GM23248 (cell line): ENCODE measurements around the gene DOK4. TPM values are rescaled to one million over a fixed set of nuclear protein-coding genes. Genes with fewer than 3 reads are reported as not detected.

ENCODE experiments used
- DNase-seq: peaks from one replicate; pipeline ENCODE4 v3.0.0-alpha.2; 2015
- H2AFZ ChIP-seq: fragments of 200-600 bp; sonication (generic); 2 replicates; pipeline ENCODE4 v1.6.1; 2016; ENCODE audit warnings: antibody characterized with exemption
- H3F3A ChIP-seq: fragments of 200-600 bp; sonication (generic); 2 replicates; pipeline ENCODE4 v1.6.1; 2016; ENCODE audit warnings: mild to moderate bottlenecking, antibody characterized with exemption, mixed run types; ENCODE audit not compliant: insufficient read depth
- H3K27ac ChIP-seq: fragments of 200-600 bp; sonication (generic); 2 replicates; pipeline ENCODE4 v1.5.1; 2016; ENCODE audit warnings: mild to moderate bottlenecking
- H3K27me3 ChIP-seq: fragments of 200-600 bp; sonication (generic); replicated peaks from 2 replicates; pipeline ENCODE4 v1.6.1; 2016; ENCODE audit warnings: mild to moderate bottlenecking; ENCODE audit not compliant: insufficient read depth
- H3K36me3 ChIP-seq: fragments of 200-600 bp; sonication (generic); 2 replicates; pipeline ENCODE4 v1.6.1; 2016; ENCODE audit warnings: low read depth, mild to moderate bottlenecking
- H3K4me1 ChIP-seq: fragments of 200-600 bp; sonication (generic); 2 replicates; pipeline ENCODE4 v1.6.1; 2016; ENCODE audit warnings: mild to moderate bottlenecking; ENCODE audit not compliant: insufficient read depth
- H3K4me2 ChIP-seq: fragments of 200-600 bp; sonication (generic); one replicate; pipeline ENCODE4 v1.6.1; 2016; ENCODE audit warnings: mild to moderate bottlenecking; ENCODE audit not compliant: unreplicated experiment
- H3K4me3 ChIP-seq: fragments of 200-600 bp; sonication (generic); 2 replicates; pipeline ENCODE4 v1.5.1; 2016; ENCODE audit warnings: mild to moderate bottlenecking
- H3K79me2 ChIP-seq: fragments of 200-600 bp; sonication (generic); 2 replicates; pipeline ENCODE4 v1.6.1; 2016; ENCODE audit warnings: mild to moderate bottlenecking; ENCODE audit not compliant: insufficient read depth
- H3K9ac ChIP-seq: fragments of 200-600 bp; sonication (generic); 2 replicates; pipeline ENCODE4 v1.6.1; 2016; ENCODE audit warnings: mild to moderate bottlenecking
- H3K9me2 ChIP-seq: fragments of 200-600 bp; sonication (generic); 2 replicates; pipeline ENCODE4 v1.6.1; 2016; ENCODE audit warnings: mixed run types, mild to moderate bottlenecking, moderate library complexity; ENCODE audit not compliant: insufficient read depth
- H3K9me3 ChIP-seq: fragments of 200-600 bp; sonication (generic); one replicate; pipeline ENCODE4 v1.6.1; 2017; ENCODE audit warnings: low read depth
- H4K20me1 ChIP-seq: fragments of 200-600 bp; sonication (generic); 2 replicates; pipeline ENCODE4 v1.6.0; 2016; ENCODE audit not compliant: insufficient read depth
- EZH2 ChIP-seq: fragments of 200-600 bp; sonication (generic); IDR thresholded peaks from 2 replicates; pipeline ENCODE4 v1.6.1; 2018; ENCODE audit warnings: antibody characterized with exemption, mild to moderate bottlenecking; ENCODE audit not compliant: insufficient read depth, poor library complexity, severe bottlenecking
- EZH2phosphoT487 ChIP-seq: fragments of 200-600 bp; sonication (generic); IDR thresholded peaks from 2 replicates; pipeline ENCODE4 v1.6.1; 2018; ENCODE audit warnings: antibody characterized with exemption, moderate library complexity, mild to moderate bottlenecking, low read depth; ENCODE audit not compliant: insufficient read depth
- WGBS, 2 experiments: methylation state at CpG; one replicate each; pipeline ENCODE4 v1.1.6; 2015 to 2017; ENCODE audit warnings: low lambda C conversion rate in 2 of 2, low coverage in 1 of 2; ENCODE audit errors: missing lambda C conversion rate in 2 of 2; 5-methylcytosine and 5-hydroxymethylcytosine counted together
- in situ Hi-C: fragments of 300-500 bp; cut with MboI; formaldehyde crosslinking; loops from 2 replicates; pipeline ENCODE4 v1.15.0; 2020
- polyA plus RNA-seq: library from polyadenylated mRNA; unstranded; fragments of >200 nt; fragmentation: Nextera tagmentation; extraction: Ambion mirVana; gene quantifications from 2 replicates; pipeline ENCODE4 v1.2.1, GENCODE V29; 2016
- total RNA-seq: library from RNA; depleted of rRNA; stranded (reverse); fragments of >200 nt; shearing (Covaris generic); gene quantifications from 2 replicates; pipeline ENCODE4 v1.2.3, GENCODE V29; 2014

DOK4 gene
- total and polyA plus RNA-seq, 2 experiments from 2014 or later = 44.6 to 60.5 TPM

GRCh38 chr16:57471852-57472664, 14.2 kb downstream of the DOK4 start:
- Histone ChIP-seq H2AFZ (no peak overlapping the region), H3K4me1 (peaks cover 5% of the 10 kb centered on the region; the same call in 1 of the 2 replicates), H4K20me1 (no peaks in the 10 kb centered on the region), H3K9ac (no peak overlapping the region), H3K79me2 (peaks cover 30% of the 10 kb centered on the region), H3K27me3 (no peaks in the 10 kb centered on the region), H3K36me3 (peaks cover 39% of the 10 kb centered on the region), H3F3A (peaks cover 43% of the 10 kb centered on the region), H3K4me3 (no peak overlapping the region), H3K4me2 (no peak overlapping the region), H3K9me2 (no peaks in the 10 kb centered on the region), H3K9me3 (no peaks in the 10 kb centered on the region), H3K27ac (no peak overlapping the region)
- WGBS, 2 experiments = 62 to 67% methylated on average over 10 of the region's 10 CpGs
- TF ChIP-seq EZH2 (no peak), EZH2phosphoT487 (no peak)
- in situ Hi-C loops = no loop called here
- DNase-seq = peak; percentile 36

GRCh38 chr16:57471209-57471608, 15.1 kb downstream of the DOK4 start:
- H3F3A ChIP-seq = peaks cover 43% of the 10 kb centered on the region
- no peak overlapping the region for H3K4me2 ChIP-seq
- no peaks in the 10 kb centered on the region for H3K27me3 ChIP-seq
- TF ChIP-seq EZH2 (no peak), EZH2phosphoT487 (no peak)
- no peaks in the 10 kb centered on the region for H3K9me3 ChIP-seq
- H3K27ac ChIP-seq = no peak overlapping the region
- in situ Hi-C loops = no loop called here
- peaks cover 5% of the 10 kb centered on the region; the same call in 1 of the 2 replicates for H3K4me1 ChIP-seq
- no peaks in the 10 kb centered on the region for H4K20me1 ChIP-seq
- H2AFZ ChIP-seq = no peak overlapping the region
- H3K36me3 ChIP-seq = peaks cover 42% of the 10 kb centered on the region
- DNase-seq = no peak
- 94 to 100% methylated on average over 1 of the region's 1 CpG for WGBS, 2 experiments
- H3K9me2 ChIP-seq = no peaks in the 10 kb centered on the region
- no peak overlapping the region for H3K9ac ChIP-seq
- no peak overlapping the region for H3K4me3 ChIP-seq
- H3K79me2 ChIP-seq = peaks cover 29% of the 10 kb centered on the region

GRCh38 chr16:57470711-57471110, 15.6 kb downstream of the DOK4 start:
- no peak overlapping the region for H3K27ac ChIP-seq
- no peak for DNase-seq
- 34 to 43% methylated on average over 6 of the region's 6 CpGs for WGBS, 2 experiments
- H3K36me3 ChIP-seq = peaks cover 47% of the 10 kb centered on the region
- peaks cover 43% of the 10 kb centered on the region for H3F3A ChIP-seq
- H4K20me1 ChIP-seq = no peaks in the 10 kb centered on the region
- H3K4me2 ChIP-seq = no peak overlapping the region
- no peak overlapping the region for H3K9ac ChIP-seq
- H3K27me3 ChIP-seq = no peaks in the 10 kb centered on the region
- no peak overlapping the region for H3K4me3 ChIP-seq
- peaks cover 5% of the 10 kb centered on the region; the same call in 1 of the 2 replicates for H3K4me1 ChIP-seq
- peaks cover 29% of the 10 kb centered on the region for H3K79me2 ChIP-seq
- no peak overlapping the region for H2AFZ ChIP-seq
- no peaks in the 10 kb centered on the region for H3K9me3 ChIP-seq
- TF ChIP-seq EZH2 = no peak
- no peak for TF ChIP-seq EZH2phosphoT487
- in situ Hi-C loops = no loop called here
- no peaks in the 10 kb centered on the region for H3K9me2 ChIP-seq

GRCh38 chr16:57469917-57470470, 16.3 kb downstream of the DOK4 start:
- DNase-seq = no peak
- peaks cover 5% of the 10 kb centered on the region; the same call in 1 of the 2 replicates for H3K4me1 ChIP-seq
- no peak overlapping the region for H3K27ac ChIP-seq
- no peak overlapping the region for H3K9ac ChIP-seq
- no peaks in the 10 kb centered on the region; the same call in 1 of the 2 replicates for H4K20me1 ChIP-seq
- H3K9me2 ChIP-seq = no peaks in the 10 kb centered on the region
- in situ Hi-C loops = no loop called here
- no peaks in the 10 kb centered on the region for H3K27me3 ChIP-seq
- TF ChIP-seq EZH2 (no peak), EZH2phosphoT487 (no peak)
- 78 to 81% methylated on average over 9 of the region's 9 CpGs for WGBS, 2 experiments
- peaks cover 52% of the 10 kb centered on the region for H3K36me3 ChIP-seq
- no peak overlapping the region for H3K4me2 ChIP-seq
- no peak overlapping the region for H2AFZ ChIP-seq
- peaks cover 43% of the 10 kb centered on the region for H3F3A ChIP-seq
- H3K9me3 ChIP-seq = no peaks in the 10 kb centered on the region
- peaks cover 36% of the 10 kb centered on the region for H3K79me2 ChIP-seq
- no peak overlapping the region for H3K4me3 ChIP-seq
